ENCODE measurements around the gene ASNSD1. TPM values are rescaled to one million over a fixed set of nuclear protein-coding genes. Genes with fewer than 3 reads are reported as not detected.
"Not testable (repeated sequence)": the region's sequence is repeated elsewhere in the genome, so short reads cannot be mapped to it uniquely, and the experiment has no call there.

Gene ASNSD1
- total RNA-seq, 1 donor from 2014 or later = 67.1 TPM

DNA sequence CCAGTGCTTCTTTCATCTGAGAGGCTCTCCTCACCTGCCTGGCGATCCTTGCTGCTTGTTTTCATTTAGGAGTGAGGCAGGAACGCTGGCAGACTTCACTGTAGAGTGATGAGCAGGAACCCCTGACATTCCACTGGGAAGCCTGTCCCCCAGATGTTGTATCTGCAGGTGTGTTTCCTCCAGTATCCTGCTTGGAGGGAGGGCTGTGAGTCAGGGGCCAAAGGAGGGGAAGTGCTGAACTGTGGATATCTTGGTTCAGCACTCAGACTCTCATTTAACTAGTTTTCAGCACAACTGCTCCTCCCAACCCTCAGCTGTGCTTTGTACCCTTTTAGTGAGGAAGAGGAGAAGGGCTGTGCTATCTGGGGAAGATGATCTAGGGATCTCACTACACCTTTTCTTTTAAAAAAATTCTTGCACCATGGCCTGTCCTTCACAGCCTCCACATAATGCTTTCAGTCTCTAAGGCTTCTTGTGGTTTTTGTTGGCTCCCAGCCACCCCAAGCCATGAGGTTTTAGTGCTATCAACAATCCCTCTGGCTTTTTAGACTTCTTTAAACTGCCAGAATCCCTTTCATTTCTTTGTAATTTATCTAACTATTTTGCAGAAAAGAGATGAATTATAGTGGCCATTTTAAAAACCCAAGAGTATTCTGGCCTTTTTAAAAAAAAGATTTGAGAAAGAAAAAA, 24.4 kb downstream of the ASNSD1 start:
- peak; percentile 21 for DNase-seq

GRCh38 chr2:189687796-189688195, 26.5 kb downstream of the ASNSD1 start:
- DNase-seq = not testable (repeated sequence)

DNA sequence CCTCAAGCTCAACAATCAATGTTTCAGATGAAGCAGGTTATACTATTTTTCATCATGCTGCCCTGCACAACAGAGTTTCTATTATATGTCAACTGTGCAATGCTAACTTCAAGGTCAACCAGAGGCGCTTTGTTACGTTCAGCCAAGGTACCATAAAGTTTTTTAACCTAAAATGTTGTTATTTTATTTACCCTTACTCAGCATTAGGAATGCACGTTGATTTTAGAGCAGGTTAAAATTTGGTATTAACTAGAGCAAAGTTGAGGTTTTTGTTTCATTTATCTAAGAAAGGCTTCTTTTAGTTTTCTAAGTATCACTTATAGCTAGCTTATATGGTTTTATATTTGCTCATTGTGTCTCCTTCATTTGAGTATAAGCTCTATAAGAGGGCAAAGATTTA, 35.0 kb downstream of the ASNSD1 start:
- DNase-seq = no peak

GRCh38 chr2:189698020-189698887, 37.0 kb downstream of the ASNSD1 start:
- DNase-seq = peak; percentile 72

DNA sequence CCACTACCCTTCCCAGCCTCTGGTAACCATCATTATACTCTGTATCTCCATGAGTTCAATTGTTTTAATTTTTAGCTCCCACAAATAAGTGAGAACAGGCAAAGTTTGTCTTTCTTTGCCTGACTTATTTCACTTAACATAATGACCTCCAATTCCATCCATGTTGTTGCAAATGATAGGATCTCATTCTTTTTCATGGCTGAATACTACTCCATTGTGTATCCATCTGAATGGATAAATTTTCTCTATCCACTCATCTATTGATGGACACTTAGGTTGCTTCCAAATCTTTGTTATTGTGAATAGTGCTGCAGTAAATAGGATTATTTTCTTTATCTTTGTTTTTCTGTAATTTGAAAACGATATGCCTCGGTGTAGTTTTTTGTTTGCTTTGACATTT, 39.4 kb downstream of the ASNSD1 start:
- no peak for DNase-seq

- no peak for DNase-seq
Measured at GRCh38 chr2:189702071-189702470, 40.8 kb downstream of the ASNSD1 start.

GRCh38 chr2:189709501-189710221, 48.4 kb downstream of the ASNSD1 start:
- DNase-seq = no peak

DNA sequence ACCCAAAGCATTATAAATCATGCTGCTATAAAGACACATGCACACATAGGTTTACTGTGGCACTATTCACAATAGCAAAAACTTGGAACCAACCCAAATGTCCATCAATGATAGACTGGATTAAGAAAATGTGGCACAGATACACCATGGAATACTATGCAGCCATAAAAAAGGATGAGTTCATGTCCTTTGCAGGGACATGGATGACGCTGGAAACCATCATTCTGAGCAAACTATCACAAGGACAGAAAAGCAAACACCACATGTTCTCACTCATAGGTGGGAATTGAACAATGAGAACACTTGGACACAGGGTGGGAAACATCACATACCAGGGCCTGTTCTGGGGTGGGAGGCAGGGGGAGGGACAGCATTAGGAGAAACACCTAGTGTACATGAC, 56.3 kb downstream of the ASNSD1 start:
- not testable (repeated sequence) for DNase-seq

DNA sequence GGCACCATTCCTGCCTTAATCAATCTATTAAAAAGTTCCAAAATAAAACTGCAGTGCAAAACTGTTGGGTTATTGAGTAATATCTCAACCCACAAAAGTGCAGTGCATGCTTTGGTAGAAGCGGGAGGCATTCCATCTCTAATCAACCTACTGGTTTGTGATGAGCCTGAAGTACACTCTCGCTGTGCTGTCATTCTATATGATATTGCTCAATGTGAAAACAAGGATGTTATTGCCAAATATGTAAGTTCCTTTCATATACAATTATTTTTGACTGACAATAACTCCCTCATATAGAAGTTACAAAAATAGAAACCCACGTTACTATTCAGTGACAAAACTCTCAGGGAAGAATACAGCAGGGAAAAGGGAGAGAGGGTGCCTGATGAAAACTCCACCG, 58.3 kb downstream of the ASNSD1 start:
- no peak for DNase-seq

Other genes with a start within 250 kb of the ASNSD1 start
- gene WDR75, start 220.0 kb upstream of the ASNSD1 start, total RNA-seq = 52.5 TPM
- 74.2 TPM for gene SLC40A1, start 80.7 kb upstream of the ASNSD1 start, total RNA-seq
- gene ANKAR, start 13.2 kb downstream of the ASNSD1 start, total RNA-seq = 25.7 TPM
- gene OSGEPL1, start 101.3 kb downstream of the ASNSD1 start, total RNA-seq = 18.0 TPM
- gene ORMDL1, start 122.9 kb downstream of the ASNSD1 start, total RNA-seq = 64.8 TPM
- 31.3 TPM for gene PMS1, start 123.0 kb downstream of the ASNSD1 start, total RNA-seq